Fibroblast of lung (primary cell): ENCODE results near the gene TRIM14. TPM values are rescaled to one million over a fixed set of nuclear protein-coding genes. Genes with fewer than 3 reads are reported as not detected.
A peak's percentile ranks its signal among the peaks of the same experiment; 100 is the strongest.

Experiments used
- DNase-seq, 2 donors: peaks; one replicate each; pipeline versions ENCODE4 v3.0.0 to v3.0.0-alpha.2; 2010; ENCODE audit warnings: low read depth in 2 of 2
- H2AFZ ChIP-seq: 2 replicates; pipeline ENCODE4 v1.5.1; 2012; ENCODE audit warnings: low read length, control low read depth, inconsistent platforms
- H3K27ac ChIP-seq: 2 replicates; pipeline ENCODE4 v1.5.1; 2011; ENCODE audit warnings: low read length, control low read depth; ENCODE audit not compliant: insufficient read depth
- H3K27me3 ChIP-seq: 2 replicates; pipeline ENCODE4 v1.5.1; 2011; ENCODE audit warnings: mild to moderate bottlenecking, low read length; ENCODE audit not compliant: control insufficient read depth, insufficient read depth
- H3K36me3 ChIP-seq: 2 replicates; pipeline ENCODE4 v1.5.1; 2011; ENCODE audit warnings: low read length; ENCODE audit not compliant: control insufficient read depth, insufficient read depth
- H3K4me1 ChIP-seq: 2 replicates; pipeline ENCODE4 v1.5.1; 2011; ENCODE audit warnings: low read length; ENCODE audit not compliant: control insufficient read depth, insufficient read depth; ENCODE audit errors: extremely low read depth
- H3K4me2 ChIP-seq: 2 replicates; pipeline ENCODE4 v1.5.1; 2011; ENCODE audit warnings: low read length, control low read depth; ENCODE audit not compliant: insufficient read depth; ENCODE audit errors: extremely low read depth
- H3K4me3 ChIP-seq, 4 experiments: fragments of 200-600 bp in 1 of 4; sonication (generic) in 1 of 4; replicated peaks in 1 of 4; 2 replicates each; pipeline ENCODE4 v1.5.1; 2011 to 2016; ENCODE audit warnings: low read length in 4 of 4, low read depth in 3 of 4, mild to moderate bottlenecking in 3 of 4, control low read depth in 2 of 4, inconsistent platforms in 1 of 4, mixed read lengths in 1 of 4; ENCODE audit not compliant: insufficient read depth in 1 of 4; ENCODE audit errors: control extremely low read depth in 1 of 4
- H3K79me2 ChIP-seq: 2 replicates; pipeline ENCODE4 v1.5.1; 2012; ENCODE audit warnings: mild to moderate bottlenecking, low read length, inconsistent platforms; ENCODE audit not compliant: control insufficient read depth, insufficient read depth
- H3K9ac ChIP-seq: 2 replicates; pipeline ENCODE4 v1.5.1; 2011; ENCODE audit warnings: mild to moderate bottlenecking, low read length, control low read depth; ENCODE audit not compliant: insufficient read depth
- H3K9me3 ChIP-seq: 2 replicates; pipeline ENCODE4 v1.5.1; 2012; ENCODE audit warnings: low read depth, low read length; ENCODE audit not compliant: control insufficient read depth, insufficient read depth
- H4K20me1 ChIP-seq: 2 replicates; pipeline ENCODE4 v1.5.1; 2011; ENCODE audit warnings: low read length; ENCODE audit not compliant: control insufficient read depth, insufficient read depth; ENCODE audit errors: extremely low read depth
- CTCF ChIP-seq, 2 donors: IDR thresholded peaks in 1 of 2; conservative IDR thresholded peaks in 1 of 2; 1 replicate in 1 of 2; 2 replicates in 1 of 2; pipeline ENCODE4 v1.5.1; 2011 to 2012; ENCODE audit warnings: low read length in 2 of 2, control low read depth in 1 of 2, inconsistent platforms in 1 of 2, low read depth in 1 of 2, mild to moderate bottlenecking in 1 of 2
- EZH2 ChIP-seq: IDR thresholded peaks from 2 replicates; pipeline ENCODE4 v1.5.1; 2012; ENCODE audit warnings: low read length, control low read depth, mild to moderate bottlenecking; ENCODE audit errors: missing control alignments
- polyA plus RNA-seq, 2 donors: library from polyadenylated mRNA; depleted of rRNA in 1 of 2; stranded (reverse) in 1 of 2; unstranded in 1 of 2; fragments of >200 nt; gene quantifications; 2 replicates each; pipeline ENCODE4 v1.2.1, GENCODE V29; 2011 to 2012; ENCODE audit warnings: missing spikeins in 1 of 2
- total RNA-seq: library from RNA; depleted of rRNA; stranded (reverse); fragments of >200 nt; gene quantifications from 2 replicates; pipeline ENCODE4 v1.2.1, GENCODE V29; 2014

Gene TRIM14
- total and polyA plus RNA-seq, 2 donors (not counting 1 experiment from before 2014, with no cell fraction given), result 7.8 to 8.6 TPM

DNA sequence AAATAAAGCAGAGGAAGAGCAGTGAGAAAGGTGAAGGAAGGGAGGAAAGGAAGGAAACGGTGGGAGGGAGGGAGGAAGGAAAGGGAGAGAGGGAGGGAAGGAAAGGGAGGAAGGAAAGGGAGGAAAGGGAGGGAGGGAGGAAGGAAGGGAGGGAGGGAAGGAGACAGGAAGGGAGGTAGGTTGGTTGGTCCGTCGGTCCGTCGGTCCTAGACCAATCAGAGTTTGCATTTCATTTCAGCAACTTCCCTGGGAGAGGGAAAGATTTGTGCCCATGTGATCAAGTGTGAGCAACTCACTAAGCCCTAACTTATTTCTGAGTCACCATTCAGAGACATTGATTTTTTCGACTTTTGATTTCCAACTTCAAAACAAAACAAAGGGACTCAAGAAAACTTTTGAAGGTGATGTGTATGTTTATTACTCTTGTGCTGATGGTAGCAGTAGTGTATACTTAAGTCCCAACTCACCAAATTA is 43.7 kb downstream of the TRIM14 start:
- no peak overlapping the region for H2AFZ ChIP-seq
- no peak overlapping the region for H3K9ac ChIP-seq
- H3K4me1 ChIP-seq, result peaks cover 5% of the 10 kb centered on the region
- no peak overlapping the region for H3K4me3 ChIP-seq
- peak; percentile 72 to 76 for DNase-seq
- H4K20me1 ChIP-seq, result no peaks in the 10 kb centered on the region
- H3K4me2 ChIP-seq, result no peak overlapping the region
- peak overlapping the region; percentile 7 for H3K27ac ChIP-seq
- no peaks in the 10 kb centered on the region for H3K27me3 ChIP-seq
- peaks cover 2% of the 10 kb centered on the region for H3K79me2 ChIP-seq
- H3K36me3 ChIP-seq, result no peaks in the 10 kb centered on the region
- TF ChIP-seq EZH2 (no peak), CTCF (conservative IDR thresholded peaks at IDR 0.05 in 1 of 2, IDR thresholded peaks at IDR 0.05 in 1 of 2; ENCODE audit: low read depth in 1 of 2, low read length in 2 of 2) (no peak)
- H3K9me3 ChIP-seq, result no peaks in the 10 kb centered on the region

- TF ChIP-seq EZH2 (no peak), CTCF (conservative IDR thresholded peaks at IDR 0.05 in 1 of 2, IDR thresholded peaks at IDR 0.05 in 1 of 2; ENCODE audit: low read depth in 1 of 2, low read length in 2 of 2) (peak; percentile 87 to 96)
- no peaks in the 10 kb centered on the region for H4K20me1 ChIP-seq
- no peaks in the 10 kb centered on the region for H3K36me3 ChIP-seq
- no peaks in the 10 kb centered on the region for H3K9me3 ChIP-seq
- H3K27ac ChIP-seq, result peak overlapping the region; percentile 50
- no peak overlapping the region for H3K4me2 ChIP-seq
- H3K4me1 ChIP-seq, result peaks cover 5% of the 10 kb centered on the region
- no peaks in the 10 kb centered on the region for H3K27me3 ChIP-seq
- H3K4me3 ChIP-seq, result no peak overlapping the region
- H2AFZ ChIP-seq, result no peak overlapping the region
- H3K79me2 ChIP-seq, result peaks cover 2% of the 10 kb centered on the region
- no peak overlapping the region for H3K9ac ChIP-seq
- DNase-seq, result peak; percentile 21 to 60
These were observed 44.7 kb downstream of the TRIM14 start for GRCh38 chr9:98074115-98074990.

DNA sequence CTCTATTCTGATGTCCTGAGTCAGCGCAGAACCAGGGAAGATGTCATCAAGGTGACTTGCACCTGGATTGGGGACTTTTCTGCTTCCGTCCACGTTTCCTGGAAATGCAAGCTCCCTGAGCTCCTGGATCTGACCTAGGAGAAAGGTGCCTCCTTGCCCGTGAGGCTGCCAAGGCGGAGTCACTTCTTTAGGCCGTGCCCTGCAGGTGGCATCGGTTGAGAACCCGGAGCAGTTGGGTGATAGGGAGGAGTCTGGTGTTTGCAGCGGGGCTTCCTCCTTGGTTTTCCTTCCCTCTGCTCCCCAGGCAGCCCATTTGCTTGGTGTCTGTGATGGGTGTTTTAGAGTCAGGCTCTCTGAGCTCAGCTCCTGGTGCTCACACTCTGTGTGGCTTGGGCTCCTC is 47.3 kb downstream of the TRIM14 start:
- Histone ChIP-seq H3K79me2 (peaks cover 4% of the 10 kb centered on the region), H4K20me1 (no peaks in the 10 kb centered on the region)
- TF ChIP-seq CTCF (conservative IDR thresholded peaks at IDR 0.05 in 1 of 2, IDR thresholded peaks at IDR 0.05 in 1 of 2; ENCODE audit: low read depth in 1 of 2, low read length in 2 of 2), result no peak
- TF ChIP-seq EZH2, result no peak

More for the DNA sequence above, 47.3 kb downstream of the TRIM14 start:
- Histone ChIP-seq H3K36me3 (no peaks in the 10 kb centered on the region), H3K4me1 (peaks cover 5% of the 10 kb centered on the region), H3K27ac (no peak overlapping the region), H3K27me3 (no peaks in the 10 kb centered on the region), H2AFZ (no peak overlapping the region), H3K9me3 (no peaks in the 10 kb centered on the region), H3K4me3 (no peak overlapping the region), H3K4me2 (no peak overlapping the region), H3K9ac (no peak overlapping the region)
- DNase-seq, result no peak
